HG03108 (cell line): Measurements from ENCODE around the gene RALY.

Source experiments
- ATAC-seq: cut with Tn5 transposase; IDR thresholded peaks from one replicate; pipeline ENCODE4 v1.9.1; 2021; ENCODE audit warnings: moderate library complexity; ENCODE audit not compliant: unreplicated experiment

Gene RALY

DNA sequence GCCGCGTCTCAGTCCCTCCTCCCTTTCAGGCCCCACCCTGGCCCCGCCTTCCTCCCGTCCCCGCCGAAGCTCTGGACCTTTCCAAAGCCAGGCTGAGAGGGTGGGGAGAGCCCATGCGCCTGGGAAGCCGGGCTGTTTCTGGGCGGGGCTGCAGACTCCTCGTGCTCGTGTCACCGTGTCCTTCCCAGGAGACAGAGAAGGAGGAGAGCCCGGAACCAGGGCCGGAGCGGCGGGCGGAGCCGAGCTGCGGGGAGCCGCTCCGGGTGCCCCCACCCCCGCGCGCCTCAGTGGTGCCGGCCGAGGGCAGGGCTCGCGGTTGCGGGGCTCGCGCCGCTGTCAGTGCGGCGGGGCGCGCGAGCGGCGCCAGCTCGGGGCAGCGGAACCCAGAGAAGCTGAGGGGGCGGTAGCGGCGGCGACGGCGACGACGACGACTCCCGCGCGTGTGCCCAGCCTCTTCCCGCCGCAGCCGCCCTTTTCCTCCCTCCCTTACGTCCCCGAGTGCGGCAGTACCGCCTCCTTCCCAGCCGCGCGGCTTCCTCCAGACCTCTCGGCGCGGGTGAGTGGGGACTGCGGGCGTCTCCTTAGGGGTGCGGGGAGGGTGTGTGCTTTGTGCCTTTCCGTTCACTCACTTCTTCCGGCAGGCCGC is at the start of gene RALY:
Gene RALY (plus strand): TSS at position 336 of the 646 bp plus-strand sequence. CDS start 78,164 bp downstream, outside the sequence.
- peak; percentile 53 for ATAC-seq

DNA sequence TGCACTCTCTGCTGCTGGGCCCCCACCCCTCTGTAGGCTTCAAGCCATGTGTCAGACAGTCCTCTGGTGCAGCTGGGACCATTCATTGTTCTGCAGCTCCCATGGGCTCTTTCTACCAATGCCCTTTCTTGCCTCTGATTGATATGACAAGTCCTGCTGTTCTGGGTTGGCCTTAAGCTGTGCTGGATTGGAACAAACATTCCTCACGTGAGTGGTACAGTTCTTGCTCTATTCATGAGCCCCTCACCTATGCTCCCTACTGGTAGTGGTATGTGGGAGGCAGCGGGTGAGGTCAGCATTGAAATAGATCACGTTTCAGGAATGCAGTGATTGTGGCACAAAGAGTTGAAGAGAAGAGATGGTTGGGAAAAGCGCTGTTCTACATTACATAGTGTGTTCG is 48.8 kb upstream of the RALY start:
- no peak for ATAC-seq

DNA sequence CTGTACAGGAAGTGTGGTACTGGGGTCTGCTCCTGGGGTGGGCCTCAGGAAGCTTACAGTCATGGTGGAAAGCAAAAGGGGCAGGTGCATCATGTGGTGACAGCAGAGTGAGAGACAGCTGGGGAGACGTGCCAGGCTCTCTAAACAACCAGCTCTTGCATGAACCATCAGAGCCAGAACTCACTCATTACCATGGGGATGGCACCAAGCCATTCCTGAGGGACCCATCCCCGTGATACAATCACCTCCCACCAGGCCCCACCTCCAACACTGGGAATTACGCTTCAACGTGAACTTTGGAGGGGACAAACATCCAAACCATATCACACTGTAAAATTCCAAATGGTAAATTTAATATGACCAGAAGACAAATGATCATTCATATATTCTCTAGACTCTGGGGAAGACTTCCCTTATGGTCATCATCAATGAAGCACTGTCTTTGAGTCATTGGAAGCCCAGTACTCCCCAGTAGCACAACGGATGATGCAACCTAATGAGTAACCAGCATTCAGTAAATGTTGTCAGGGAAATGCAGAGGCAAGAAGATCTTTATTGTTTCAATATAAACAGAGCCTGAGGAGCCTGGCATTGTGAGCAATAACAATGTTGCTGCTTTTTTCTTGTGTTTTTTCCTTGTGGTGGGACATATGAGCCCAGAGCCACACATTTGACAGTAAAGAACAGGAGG is 48.2 kb upstream of the RALY start:
- no peak for ATAC-seq

DNA sequence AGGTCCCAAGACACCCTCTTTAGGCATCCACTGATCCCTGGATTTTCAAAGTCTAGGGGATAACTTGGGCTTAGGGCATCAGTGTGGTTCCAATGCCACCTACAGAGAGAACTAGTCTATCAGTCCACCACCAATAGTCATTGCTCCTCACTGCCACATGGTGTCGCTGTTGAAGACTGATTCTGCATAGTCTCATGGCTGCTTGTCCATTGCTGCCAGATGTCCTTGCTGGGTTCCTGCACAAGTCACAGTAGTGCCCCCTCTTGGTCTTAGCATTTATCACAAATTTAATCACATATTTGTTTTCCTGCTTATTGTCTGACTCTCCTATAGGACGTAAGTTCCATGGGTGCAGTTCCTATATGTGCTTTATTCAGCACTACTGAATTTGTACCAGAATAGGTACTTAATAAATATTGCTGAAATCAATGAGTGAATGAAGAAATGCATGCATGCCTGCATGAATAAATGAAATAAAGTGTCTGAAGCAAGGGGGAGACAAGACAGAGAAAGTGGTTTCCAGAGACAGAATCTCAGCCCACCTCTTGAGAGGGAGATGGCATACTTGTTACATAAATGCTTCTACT is 45.9 kb upstream of the RALY start:
- no peak for ATAC-seq

DNA sequence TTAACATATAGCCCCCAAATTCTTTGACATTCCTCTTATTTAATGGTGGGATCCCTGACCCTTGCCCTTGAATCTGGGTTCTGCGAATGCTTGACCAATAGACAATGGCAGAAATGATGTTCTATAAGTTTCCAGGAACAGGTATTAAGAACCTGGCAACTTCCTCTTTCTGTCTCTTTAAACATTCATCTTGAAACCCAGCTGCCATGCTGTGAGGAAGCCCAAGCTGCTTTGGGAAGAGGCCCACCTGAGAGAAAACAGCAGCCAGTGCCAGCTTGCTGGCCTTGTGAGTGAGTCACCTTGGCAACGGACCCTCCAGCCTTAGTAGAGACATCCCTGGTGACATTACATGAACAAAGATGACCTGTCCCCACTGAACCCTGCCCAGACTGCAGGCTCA is 45.2 kb upstream of the RALY start:
- ATAC-seq = no peak

GRCh38 chr20:33951171-33951570 is 42.5 kb upstream of the RALY start:
- ATAC-seq = no peak

DNA sequence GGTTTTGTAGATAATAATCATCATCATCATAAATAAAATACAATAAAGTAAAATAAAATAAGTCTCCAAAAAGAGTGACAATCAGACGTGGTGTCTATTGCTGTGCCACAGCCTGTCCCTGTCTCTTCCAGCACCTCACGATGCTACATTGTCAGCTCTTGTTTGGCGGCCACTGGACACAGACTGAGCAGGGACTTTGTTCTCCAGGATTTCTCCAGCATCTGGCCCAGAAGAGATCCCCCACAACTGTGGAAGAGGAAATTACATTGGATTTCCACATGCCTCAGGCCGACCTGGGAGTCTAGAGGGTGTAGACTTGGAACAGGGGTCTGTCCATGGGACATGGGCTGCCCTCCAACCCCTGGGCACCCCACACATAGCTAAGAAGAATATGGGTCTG is 39.2 kb upstream of the RALY start:
- no peak for ATAC-seq

- no peak for ATAC-seq
Measured at GRCh38 chr20:33963751-33964150, 30.0 kb upstream of the RALY start.

- no peak for ATAC-seq
Measured at GRCh38 chr20:33964441-33964840, 29.3 kb upstream of the RALY start.

DNA sequence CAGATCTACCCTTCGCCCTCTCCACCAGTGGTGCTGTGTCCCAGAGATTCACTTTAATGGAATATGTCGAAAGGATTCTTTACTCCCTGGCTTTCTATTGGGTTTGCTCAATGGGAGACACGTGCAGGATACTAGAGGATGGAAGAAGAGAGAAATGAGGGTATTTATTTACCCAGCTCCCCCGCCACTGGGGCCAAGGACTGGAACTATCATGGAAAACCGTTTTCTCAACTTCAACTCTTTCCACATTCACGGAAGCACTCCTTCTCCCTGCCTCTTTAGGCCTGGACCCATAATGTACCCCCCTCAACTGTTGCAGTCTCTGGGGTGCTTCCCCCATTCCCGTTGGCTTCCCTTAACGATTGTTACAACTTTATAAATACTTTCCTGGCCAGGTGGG is 26.6 kb upstream of the RALY start:
- no peak for ATAC-seq

GRCh38 chr20:33969563-33969962 is 24.1 kb upstream of the RALY start:
- ATAC-seq = no peak

DNA sequence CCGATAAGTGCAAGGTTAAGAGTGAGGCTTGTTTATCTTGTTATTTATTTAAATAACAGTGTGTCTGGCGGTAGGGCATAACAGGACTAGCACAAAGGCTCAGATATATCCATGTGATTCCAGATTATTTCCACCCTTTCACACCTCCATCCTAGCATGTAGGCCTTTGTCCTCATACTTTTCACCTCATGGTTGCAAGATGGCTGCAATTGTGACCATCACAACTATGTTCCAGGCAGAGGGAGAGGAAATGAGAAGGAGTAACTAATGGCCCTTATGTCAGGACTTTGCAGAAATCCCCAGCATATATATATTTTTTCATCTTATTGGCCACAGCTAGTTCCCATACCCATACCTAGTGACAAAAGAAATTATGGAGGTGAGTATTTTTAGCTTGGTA is 23.5 kb upstream of the RALY start:
- ATAC-seq = no peak

- ATAC-seq = no peak
Measured at GRCh38 chr20:33971147-33971975, 22.4 kb upstream of the RALY start.

- no peak for ATAC-seq
Measured at GRCh38 chr20:33976959-33977358, 16.8 kb upstream of the RALY start.

DNA sequence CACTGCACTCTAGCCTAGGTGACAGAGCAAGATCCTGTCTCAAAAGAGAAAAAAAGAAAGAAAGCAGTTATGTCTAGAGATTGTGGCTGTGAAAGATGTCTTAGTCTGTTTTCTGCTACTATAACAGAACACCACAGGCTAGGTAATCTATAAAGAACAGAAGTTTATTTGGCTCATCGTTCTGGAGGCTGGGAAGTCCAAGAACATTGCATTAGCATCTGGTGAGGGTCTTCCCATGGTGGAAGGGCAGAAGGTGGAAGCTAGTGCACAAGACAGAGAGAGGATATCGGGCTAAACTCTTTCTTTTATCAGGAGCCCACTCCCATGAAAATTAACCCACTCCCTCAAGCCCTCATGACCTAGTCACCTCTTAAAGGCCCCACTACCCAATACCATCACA is 16.2 kb upstream of the RALY start:
- ATAC-seq = no peak

GRCh38 chr20:33979094-33979493 is 14.6 kb upstream of the RALY start:
- ATAC-seq = no peak

DNA sequence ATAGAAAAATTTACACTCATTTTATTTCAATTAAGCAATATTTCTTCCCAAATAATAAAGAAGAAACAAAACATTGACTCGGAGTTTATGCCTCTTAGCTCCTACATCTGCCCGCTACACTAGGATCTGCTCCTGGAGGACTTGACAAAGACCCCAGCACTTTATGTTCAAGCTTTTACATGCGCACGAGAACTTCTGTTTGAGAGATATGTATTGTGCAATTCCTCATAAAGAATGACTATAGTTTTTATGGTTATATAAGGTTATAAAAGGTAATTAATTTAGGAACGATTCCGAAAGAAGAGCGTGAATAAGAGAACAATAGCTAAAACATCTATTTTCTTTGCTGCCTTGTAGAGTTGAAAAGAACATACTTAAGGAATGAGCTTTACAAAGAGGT is 12.4 kb upstream of the RALY start:
- no peak for ATAC-seq

- no peak for ATAC-seq
Measured at GRCh38 chr20:33981964-33982363, 11.7 kb upstream of the RALY start.

GRCh38 chr20:33983371-33983770 is 10.3 kb upstream of the RALY start:
- no peak for ATAC-seq

- ATAC-seq = no peak
Measured at GRCh38 chr20:33984182-33984719, 9.5 kb upstream of the RALY start.

- no peak for ATAC-seq
Measured at GRCh38 chr20:33985280-33985679, 8.4 kb upstream of the RALY start.
